Smooth muscle cell (in vitro differentiated cells): Measurements from ENCODE around the gene NBEAL2. TPM values are rescaled to one million over a fixed set of nuclear protein-coding genes. Genes with fewer than 3 reads are reported as not detected.

Experiments used
- DNase-seq: peaks from one replicate; lab custom pipeline; 2025; ENCODE audit not compliant: unreplicated experiment; lab: John Stamatoyannopoulos, UW
- H2AFZ ChIP-seq: fragments of 200-600 bp; sonication (generic); 2 replicates; pipeline ENCODE4 v1.6.0; 2016; ENCODE audit warnings: antibody characterized with exemption, low read depth, mild to moderate bottlenecking
- H3F3A ChIP-seq: fragments of 200-600 bp; sonication (generic); 2 replicates; pipeline ENCODE4 v1.6.0; 2017; ENCODE audit warnings: antibody characterized with exemption, low read depth
- H3K27ac ChIP-seq: fragments of 200-600 bp; sonication (generic); 2 replicates; pipeline ENCODE4 v1.5.1; 2016; ENCODE audit warnings: low read depth, mild to moderate bottlenecking
- H3K27me3 ChIP-seq: fragments of 200-600 bp; sonication (generic); 2 replicates; pipeline ENCODE4 v1.6.1; 2016; ENCODE audit warnings: low read depth, mild to moderate bottlenecking
- H3K36me3 ChIP-seq: fragments of 200-600 bp; sonication (generic); 2 replicates; pipeline ENCODE4 v1.5.1; 2016; ENCODE audit warnings: low read depth
- H3K4me1 ChIP-seq: fragments of 200-600 bp; sonication (generic); 2 replicates; pipeline ENCODE4 v1.5.1; 2016; ENCODE audit warnings: low read depth
- H3K4me2 ChIP-seq: fragments of 200-600 bp; sonication (generic); 2 replicates; pipeline ENCODE4 v1.6.0; 2016; ENCODE audit warnings: mild to moderate bottlenecking
- H3K4me3 ChIP-seq: fragments of 200-600 bp; sonication (generic); 2 replicates; pipeline ENCODE4 v1.5.1; 2016; ENCODE audit warnings: mild to moderate bottlenecking
- H3K79me2 ChIP-seq: fragments of 200-600 bp; sonication (generic); 2 replicates; pipeline ENCODE4 v1.6.0; 2016; ENCODE audit warnings: low read depth, mild to moderate bottlenecking
- H3K9ac ChIP-seq: fragments of 200-600 bp; sonication (generic); 2 replicates; pipeline ENCODE4 v1.6.0; 2016; ENCODE audit warnings: low read depth
- H3K9me3 ChIP-seq: fragments of 200-600 bp; sonication (generic); replicated peaks from 2 replicates; pipeline ENCODE4 v1.5.1; 2016; ENCODE audit warnings: low read depth
- H4K20me1 ChIP-seq: fragments of 200-600 bp; sonication (generic); 2 replicates; pipeline ENCODE4 v1.6.0; 2016; ENCODE audit warnings: low read depth
- CTCF ChIP-seq: fragments of 200-600 bp; sonication (generic); IDR thresholded peaks from 2 replicates; pipeline ENCODE4 v1.5.1; 2017; ENCODE audit warnings: borderline replicate concordance, mild to moderate bottlenecking, antibody characterized with exemption; ENCODE audit not compliant: insufficient read depth, poor library complexity, severe bottlenecking
- WGBS: methylation state at CpG from one replicate; pipeline ENCODE4 v1.1.7; 2016; ENCODE audit warnings: low lambda C conversion rate; 5-methylcytosine and 5-hydroxymethylcytosine counted together
- polyA plus RNA-seq: library from polyadenylated mRNA; unstranded; fragments of >200 nt; fragmentation: Nextera tagmentation; extraction: Ambion mirVana; gene quantifications from 2 replicates; pipeline ENCODE4 v1.2.1, GENCODE V29; 2016
- total RNA-seq: library from RNA; depleted of rRNA; stranded (reverse); fragments of >200 nt; gene quantifications from 2 replicates; pipeline ENCODE4 v1.2.3, GENCODE V29; 2014

Gene NBEAL2
- total and polyA plus RNA-seq, 2 experiments from 2014 or later = 4.1 to 11.9 TPM

GRCh38 chr3:47001731-47002170, 22.3 kb downstream of the NBEAL2 start:
- Histone ChIP-seq H3K9ac (no peak overlapping the region), H2AFZ (no peak overlapping the region)
- WGBS = 98% methylated on average over 16 of the region's 16 CpGs

GRCh38 chr3:47002171-47003055, 22.9 kb downstream of the NBEAL2 start:
- 91% methylated on average over 35 of the region's 35 CpGs for WGBS
- no peak overlapping the region for H3K27ac ChIP-seq
- TF ChIP-seq CTCF = no peak
- no peaks in the 10 kb centered on the region for H4K20me1 ChIP-seq
- H2AFZ ChIP-seq = no peak overlapping the region
- no peak overlapping the region for H3K4me3 ChIP-seq
- no peaks in the 10 kb centered on the region for H3K4me1 ChIP-seq
- H3K9ac ChIP-seq = no peak overlapping the region
- H3K4me2 ChIP-seq = no peak overlapping the region
- H3K79me2 ChIP-seq = no peaks in the 10 kb centered on the region
- DNase-seq = no peak
- H3K9me3 ChIP-seq = no peaks in the 10 kb centered on the region
- H3K27me3 ChIP-seq = no peaks in the 10 kb centered on the region
- H3F3A ChIP-seq = no peaks in the 10 kb centered on the region
- no peaks in the 10 kb centered on the region for H3K36me3 ChIP-seq

More at GRCh38 chr3:47001731-47002170, 22.3 kb downstream of the NBEAL2 start:
- Histone ChIP-seq H3K27me3 (no peaks in the 10 kb centered on the region), H3K9me3 (no peaks in the 10 kb centered on the region), H4K20me1 (no peaks in the 10 kb centered on the region), H3K4me1 (no peaks in the 10 kb centered on the region), H3K79me2 (no peaks in the 10 kb centered on the region), H3K4me3 (no peak overlapping the region), H3K36me3 (no peaks in the 10 kb centered on the region), H3K27ac (no peak overlapping the region), H3F3A (no peaks in the 10 kb centered on the region), H3K4me2 (no peak overlapping the region)
- no peak for DNase-seq
- TF ChIP-seq CTCF = no peak

- H3K27ac ChIP-seq = no peak overlapping the region
- no peak overlapping the region for H2AFZ ChIP-seq
- no peak overlapping the region for H3K9ac ChIP-seq
- H4K20me1 ChIP-seq = no peaks in the 10 kb centered on the region
- no peak overlapping the region for H3K4me2 ChIP-seq
- H3K27me3 ChIP-seq = no peaks in the 10 kb centered on the region
- H3K79me2 ChIP-seq = no peaks in the 10 kb centered on the region
- TF ChIP-seq CTCF = no peak
- no peaks in the 10 kb centered on the region for H3K9me3 ChIP-seq
- 95% methylated on average over 10 of the region's 10 CpGs for WGBS
- no peaks in the 10 kb centered on the region for H3K4me1 ChIP-seq
- no peak for DNase-seq
- no peak overlapping the region for H3K4me3 ChIP-seq
- no peaks in the 10 kb centered on the region for H3F3A ChIP-seq
- no peaks in the 10 kb centered on the region for H3K36me3 ChIP-seq
Measured at GRCh38 chr3:47003056-47003410, 23.6 kb downstream of the NBEAL2 start.
